Measurements from ENCODE around the gene CRYGN.

- TF ChIP-seq CTCF (IDR thresholded peaks at IDR 0.05; ENCODE audit: borderline replicate concordance, extremely low read depth, low read length, poor library complexity, severe bottlenecking) (no peak), EZH2 (IDR thresholded peaks at IDR 0.05; ENCODE audit: borderline replicate concordance, low read depth, low read length, severe bottlenecking) (no peak)
Measured at GRCh38 chr7:151477867-151478266, 37.9 kb upstream of the CRYGN start.

All from DND-41 (cell line).